Measurements from ENCODE around the gene ZNF615. TPM values are rescaled to one million over a fixed set of nuclear protein-coding genes. Genes with fewer than 3 reads are reported as not detected.
A peak's percentile ranks its signal among the peaks of the same experiment; 100 is the strongest.
"Not testable (repeated sequence)": the region's sequence is repeated elsewhere in the genome, so short reads cannot be mapped to it uniquely, and the experiment has no call there.

The ZNF615 gene
- total RNA-seq, result 19.5 TPM

DNA sequence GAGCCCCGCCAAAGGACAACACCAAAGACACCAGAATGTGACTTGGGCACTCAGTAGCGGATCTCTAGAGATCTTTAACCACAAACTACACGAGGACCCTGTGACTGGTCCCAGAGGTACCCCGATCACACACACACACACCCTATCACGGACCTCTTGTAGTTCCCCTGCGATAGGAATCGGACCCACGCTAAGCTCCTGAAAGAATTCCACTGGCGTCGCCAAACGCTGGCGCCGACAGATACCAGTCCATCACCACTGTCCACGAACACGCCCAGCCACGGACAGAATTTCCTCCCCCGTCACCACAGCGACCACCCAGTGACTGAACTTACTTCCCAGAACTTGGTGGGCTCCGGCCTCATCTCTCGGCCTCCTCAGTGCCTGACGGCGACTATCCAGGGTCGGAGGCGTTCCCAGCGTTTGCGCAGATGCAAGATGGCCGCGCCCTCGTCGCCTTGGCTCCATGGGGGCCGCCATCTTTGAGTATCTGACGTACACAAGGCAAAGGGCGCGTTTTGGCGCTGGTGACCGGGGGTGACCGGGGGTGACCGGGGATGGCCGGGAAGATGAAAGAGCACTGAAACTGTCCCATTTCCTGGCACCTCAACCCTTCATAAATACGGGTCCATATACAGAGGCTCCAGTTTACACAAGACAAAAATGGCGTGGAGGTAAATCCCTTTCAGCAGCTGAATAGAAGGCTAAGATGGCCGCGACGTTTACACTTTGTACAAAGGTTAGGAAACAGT lies at the start of gene ZNF615:
ZNF615 (minus strand) TSS at position 406 of the 752 bp plus-strand sequence. CDS start 4,500 bp downstream, outside the sequence.
- DNase-seq, result peak; percentile 97

DNA sequence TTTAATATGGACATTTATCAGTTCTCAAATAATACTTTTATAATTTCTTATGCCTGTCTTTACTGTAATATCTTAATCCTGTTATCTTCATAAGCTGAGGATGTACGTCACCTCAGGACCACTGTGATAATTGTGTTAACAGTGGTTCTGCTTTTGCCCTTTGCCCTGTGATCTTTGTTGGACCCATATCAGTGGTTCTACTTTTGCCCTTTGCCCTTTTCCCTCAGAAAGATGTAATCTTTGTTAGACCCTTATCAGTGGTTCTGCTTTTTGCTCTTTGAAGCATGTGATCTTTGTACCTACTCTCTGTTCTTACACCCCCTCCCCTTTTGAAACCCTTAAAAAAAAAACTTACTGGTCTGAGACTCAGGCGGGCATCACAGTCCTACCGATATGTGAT lies 48.5 kb upstream of the ZNF615 start:
- not testable (repeated sequence) for DNase-seq

DNA sequence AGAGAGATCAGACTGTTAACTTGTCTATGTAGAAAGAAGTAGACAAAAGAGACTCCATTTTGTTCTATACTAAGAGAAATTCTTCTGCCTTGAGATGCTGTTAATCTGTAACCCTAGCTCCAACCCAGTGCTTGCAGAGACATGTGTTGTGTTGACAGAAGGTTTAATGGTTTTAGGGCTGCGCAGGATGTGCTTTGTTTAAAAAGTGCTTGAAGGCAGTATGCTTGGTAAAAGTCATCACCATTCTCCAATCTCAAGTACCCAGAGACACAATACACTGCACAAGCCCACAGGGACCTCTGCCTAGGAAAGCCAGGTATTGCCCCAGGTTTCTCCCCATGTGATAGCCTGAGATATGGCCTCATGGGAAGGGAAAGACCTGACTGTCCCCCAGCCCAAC lies 43.7 kb upstream of the ZNF615 start:
- DNase-seq, result not testable (repeated sequence)

DNA sequence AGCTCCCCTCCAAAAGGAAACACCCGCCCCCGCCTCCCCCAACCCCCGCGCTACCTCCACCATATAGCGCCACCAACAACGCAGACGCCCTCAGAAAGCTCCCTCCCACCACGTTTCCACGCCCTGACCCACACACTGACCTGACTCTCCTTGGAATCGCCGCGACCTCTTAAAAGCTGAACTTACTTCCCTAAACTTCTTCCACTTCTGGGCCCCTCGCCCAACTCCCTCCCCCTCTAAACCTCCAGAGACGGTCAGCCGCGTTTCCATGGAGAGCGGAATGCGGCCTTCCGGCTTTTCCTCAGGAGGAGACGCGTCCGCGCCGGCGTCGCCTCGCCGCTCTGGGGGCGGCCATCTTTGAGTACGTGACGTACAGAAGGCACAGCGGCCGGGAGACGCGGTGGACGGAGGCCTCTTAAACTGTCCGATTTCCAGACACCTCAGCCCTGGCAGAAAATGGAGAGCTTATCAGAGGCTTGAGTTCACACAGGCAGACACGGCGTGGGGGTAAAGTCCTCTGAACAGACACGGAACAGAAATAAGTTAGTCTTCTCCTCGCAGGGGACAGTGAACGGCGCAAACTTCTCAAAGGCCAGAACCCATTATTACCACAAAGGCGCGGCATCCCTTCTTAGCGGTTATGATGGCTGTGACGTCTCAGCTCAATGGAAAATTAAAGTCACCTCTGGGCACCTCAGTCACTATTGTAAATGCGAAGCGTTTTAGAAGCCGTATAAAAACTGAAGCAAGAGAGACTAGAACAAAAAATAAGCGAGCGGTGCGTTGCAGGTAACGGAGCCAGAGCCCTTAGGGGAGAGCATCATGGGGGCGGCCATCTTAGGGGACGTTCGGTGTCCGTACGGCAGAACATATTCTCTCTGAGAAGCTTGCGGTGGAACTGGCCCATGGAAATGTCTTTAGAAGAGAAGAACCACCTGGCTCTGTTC lies 40.8 kb upstream of the ZNF615 start, which contains the start of gene ZNF432:
ZNF432 (minus strand) TSS at position 284 of the 947 bp plus-strand sequence. CDS start 1,970 bp downstream, outside the sequence.
- DNase-seq, result peak; percentile 98

DNA sequence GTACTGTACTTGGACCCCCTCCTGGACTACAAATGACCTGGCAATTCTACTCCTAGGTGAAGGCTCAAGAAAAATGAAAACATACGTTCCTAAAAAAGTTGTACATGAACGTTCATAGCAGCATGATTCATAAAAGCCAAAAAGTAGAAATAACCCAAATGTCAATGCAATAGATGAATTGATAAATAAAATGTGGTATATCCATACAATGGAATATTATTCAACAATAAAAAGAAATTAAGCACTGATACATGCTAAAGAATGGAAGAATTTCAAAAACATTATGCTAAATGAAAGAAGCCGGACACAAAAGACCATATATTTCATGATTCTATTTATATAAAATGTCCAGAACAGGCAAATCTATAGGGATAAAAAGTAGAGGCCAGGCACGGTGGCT lies 31.2 kb upstream of the ZNF615 start:
- DNase-seq, result no peak

DNA sequence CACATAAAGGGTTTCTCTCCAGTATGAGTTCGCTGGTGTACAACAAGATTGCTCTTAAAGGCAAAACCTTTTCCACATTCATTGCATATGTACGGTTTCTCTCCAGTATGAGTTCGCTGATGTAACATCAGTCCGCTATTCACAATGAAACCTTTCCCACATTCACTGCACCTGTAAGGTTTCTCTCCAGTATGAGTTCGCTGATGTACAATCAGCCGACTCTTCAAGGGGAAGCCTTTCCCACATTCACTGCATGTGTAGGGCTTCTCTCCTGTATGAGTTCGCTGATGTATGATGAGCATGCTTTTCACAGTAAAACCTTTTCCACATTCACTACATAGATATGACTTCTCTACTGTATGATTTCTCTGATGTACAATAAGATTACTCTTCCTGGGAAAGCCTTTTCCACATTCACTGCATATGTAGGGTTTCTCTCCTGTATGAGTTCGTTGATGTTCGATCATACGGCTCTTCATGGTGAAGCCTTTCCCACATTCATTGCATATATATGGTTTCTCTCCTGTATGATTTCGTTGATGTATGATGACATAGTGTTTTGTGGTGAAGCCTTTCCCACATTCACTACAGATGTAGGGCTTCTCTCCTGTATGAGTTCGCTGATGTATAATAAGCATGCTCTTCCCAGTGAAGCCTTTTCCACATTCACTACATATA lies 26.2 kb upstream of the ZNF615 start:
- no peak for DNase-seq

DNA sequence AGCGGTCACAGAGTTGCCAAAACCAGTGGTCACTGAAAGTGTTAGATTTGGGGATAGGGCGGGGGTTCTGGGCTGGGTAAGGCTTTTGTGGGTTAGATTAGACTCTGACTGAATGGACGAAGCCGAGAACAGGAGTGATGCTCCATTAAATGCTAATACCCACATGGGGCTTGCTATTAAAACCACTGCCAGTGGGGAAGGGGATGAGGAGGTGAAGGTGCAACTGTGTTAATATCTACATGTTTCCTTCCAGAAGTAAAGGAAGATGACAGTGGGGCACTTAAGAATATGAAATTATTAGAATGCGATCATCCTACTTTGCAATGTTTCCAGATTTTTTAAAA lies 20.7 kb upstream of the ZNF615 start:
- no peak for DNase-seq

DNA sequence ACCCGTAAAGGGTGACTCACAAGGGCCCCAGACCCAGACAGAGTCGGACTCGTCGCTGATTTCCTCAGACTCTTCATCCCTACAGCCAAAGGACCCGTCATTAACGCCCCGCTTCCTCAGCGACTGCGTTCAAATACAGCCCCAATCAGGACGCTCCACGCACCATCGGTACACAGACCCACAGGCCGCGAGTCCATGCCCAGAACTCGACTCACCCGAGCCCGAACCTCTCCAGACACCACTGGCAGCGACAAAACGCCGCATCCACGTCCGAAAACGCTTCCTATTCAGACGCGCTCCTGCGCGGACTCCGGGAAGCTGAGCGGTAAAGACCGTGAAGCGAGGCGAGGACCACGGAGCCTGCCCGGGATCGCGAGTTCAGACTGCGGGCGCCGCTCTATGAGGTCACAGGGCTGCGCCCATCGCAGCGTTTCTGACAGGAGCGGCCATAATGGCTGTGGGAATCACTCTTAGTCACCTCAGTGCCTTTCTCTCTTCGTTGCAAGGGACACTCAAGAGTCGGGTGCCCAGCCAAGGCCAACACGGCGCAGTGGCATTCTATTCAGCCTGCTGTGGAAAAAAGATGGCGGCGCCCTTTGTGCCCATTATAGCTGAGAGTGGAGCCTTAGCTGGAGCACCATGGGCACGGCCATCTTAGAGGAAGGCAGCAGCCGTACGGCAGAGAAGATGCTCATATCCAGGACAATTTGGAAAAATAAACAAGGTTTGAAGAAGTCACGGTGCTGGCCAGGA lies 20.2 kb upstream of the ZNF615 start, which contains the start of gene ZNF614:
ZNF614 (minus strand) TSS at position 353 of the 753 bp plus-strand sequence. CDS start 2,634 bp downstream, outside the sequence.
- peak; percentile 96 for DNase-seq

DNA sequence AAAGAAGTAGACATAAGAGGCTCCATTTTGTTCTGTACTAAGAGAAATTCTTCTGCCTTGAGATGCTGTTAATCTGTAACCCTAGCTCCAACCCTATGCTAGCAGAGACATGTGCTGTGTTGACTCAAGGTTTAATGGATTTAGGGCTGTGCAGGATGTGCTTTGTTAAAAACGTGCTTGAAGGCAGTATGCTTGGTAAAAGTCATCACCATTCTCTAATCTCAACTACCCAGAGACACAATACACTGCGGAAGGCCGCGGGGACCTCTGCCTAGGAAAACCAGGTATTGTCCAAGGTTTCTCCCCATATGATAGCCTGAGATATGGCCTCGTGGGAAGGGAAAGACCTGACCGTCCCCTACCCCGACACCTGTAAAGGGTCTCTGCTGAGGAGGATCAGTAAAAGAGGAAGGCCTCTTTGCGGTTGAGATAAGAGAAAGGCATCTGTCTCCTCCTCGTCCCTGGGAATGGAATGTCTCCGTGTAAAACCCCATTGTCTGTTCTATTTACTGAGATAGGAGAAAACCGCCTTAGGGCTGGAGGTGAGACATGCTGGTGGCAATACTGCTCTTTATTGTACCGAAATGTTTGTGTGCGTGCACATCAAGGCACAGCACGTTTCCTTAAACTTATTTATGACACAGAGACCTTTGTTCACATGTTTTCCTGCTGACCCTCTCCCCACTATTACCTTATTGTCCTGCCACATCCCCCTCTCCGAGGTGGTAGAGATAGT lies 18.4 kb upstream of the ZNF615 start:
- peak; percentile 15 for DNase-seq

DNA sequence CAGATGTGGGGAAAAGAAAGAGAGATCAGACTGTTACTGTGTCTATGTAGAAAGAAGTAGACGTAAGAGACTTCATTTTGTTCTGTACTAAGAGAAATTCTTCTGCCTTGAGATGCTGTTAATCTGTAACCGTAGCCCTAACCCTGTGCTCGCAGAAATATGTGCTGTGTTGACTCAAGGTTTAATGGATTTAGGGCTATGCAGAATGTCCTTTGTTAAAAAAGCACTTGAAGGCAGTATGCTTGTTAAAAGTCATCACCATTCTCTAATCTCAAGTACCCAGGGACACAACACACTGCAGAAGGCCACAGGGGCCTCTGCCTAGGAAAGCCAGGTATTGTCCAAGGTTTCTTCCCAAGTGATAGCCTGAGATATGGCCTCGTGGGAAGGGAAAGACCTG lies 16.5 kb upstream of the ZNF615 start:
- DNase-seq, result not testable (repeated sequence)

DNA sequence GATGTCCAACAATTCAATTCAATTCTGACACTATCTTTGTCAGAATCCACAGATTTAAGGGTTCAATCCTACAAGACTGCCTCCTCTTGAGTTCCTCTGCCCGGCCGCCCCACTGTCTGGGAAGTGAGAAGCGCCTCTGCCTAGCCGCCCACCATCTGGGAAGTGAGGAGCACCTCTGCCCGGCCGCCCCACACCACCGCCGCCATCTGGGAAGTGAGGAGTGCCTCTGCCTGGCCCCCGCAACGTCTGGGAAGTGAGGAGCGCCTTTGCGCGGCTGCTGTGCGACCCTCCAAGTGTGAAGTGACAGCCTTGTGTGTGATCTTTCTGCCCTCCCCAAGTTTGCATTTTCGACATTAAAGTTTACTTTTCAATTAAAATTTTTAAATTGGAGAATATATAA lies 14.2 kb upstream of the ZNF615 start:
- DNase-seq, result no peak

DNA sequence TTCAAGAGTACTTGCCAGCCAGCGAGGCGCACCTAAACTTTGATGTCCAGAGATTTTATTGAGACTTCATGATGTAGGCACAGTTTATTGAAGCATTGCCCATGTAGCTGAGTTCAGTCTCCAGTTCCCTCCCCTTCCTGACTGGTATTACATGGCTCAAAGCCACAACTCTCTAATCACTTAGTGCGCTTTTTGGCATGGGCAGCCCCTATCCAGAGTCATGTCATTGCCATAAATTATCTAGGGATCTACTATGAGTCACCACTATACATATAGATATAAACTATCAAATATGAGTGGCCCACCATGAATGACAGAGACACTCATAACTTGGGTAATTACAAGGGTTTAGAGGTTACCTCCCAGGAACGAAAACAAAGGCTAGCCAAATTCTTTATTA lies 12.5 kb upstream of the ZNF615 start:
- DNase-seq, result no peak

DNA sequence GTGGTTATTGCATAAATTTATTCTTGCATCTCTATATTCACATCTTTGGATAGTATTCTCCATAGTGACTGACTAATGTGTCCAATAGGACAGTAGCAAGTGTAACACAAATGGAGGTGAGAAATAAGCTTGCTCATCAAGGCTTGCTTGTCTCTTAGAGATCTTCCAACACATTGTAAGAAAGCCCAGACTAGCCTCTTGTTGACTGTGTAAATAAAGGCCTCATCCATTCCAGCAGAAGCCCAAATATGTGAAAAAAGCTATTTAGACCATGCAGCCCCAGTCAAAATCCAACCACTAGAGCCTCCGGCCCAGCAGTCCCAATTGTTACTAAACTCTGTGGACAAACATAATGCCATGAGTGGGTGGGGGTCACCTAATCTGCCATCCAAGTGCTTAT lies 2.7 kb upstream of the ZNF615 start:
- DNase-seq, result no peak

DNA sequence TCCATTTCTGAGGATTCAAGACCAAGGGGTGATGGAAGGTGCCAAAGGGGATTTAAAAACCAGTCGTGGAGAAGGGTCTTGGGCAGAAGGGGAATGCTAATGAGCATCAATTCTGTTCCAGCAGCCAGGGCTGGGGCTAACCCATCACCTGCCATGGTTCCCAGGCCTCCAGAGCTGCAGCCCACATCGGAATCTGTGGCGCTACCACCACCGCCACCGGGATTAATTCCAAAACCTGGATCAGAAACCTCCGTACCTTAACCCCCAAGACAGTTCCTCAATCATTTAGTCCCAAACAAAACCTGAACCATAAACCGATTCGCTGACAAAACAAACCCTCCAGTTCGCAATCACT lies 583 bp downstream of the ZNF615 start:
- DNase-seq, result no peak

DNA sequence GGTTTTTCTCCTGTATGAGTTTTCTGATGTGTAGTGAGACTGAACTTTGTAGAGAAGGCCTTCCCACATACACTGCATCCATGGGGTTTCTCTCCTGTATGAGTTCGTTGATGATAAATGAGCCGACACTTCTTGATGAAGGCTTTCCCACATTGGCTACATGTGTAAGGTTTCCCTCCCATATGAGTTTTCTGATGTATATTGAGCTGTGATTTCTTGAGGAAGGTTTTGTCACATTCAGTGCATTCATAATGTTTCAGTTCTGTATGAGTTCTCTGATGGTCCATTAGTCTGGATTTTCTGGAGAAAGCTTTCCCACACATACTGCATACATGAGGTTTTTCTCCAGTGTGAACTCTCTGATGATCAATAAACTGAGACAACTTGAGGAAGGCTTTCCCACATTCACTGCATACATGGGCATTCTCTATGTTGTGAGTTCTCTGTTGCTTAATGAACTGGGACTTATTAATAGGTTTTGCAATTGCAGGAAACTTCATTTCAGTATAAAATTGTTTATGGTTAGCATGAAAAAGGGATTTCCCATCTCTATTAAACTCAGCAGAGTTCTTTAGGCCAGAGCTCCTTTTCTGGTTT lies 13.9 kb downstream of the ZNF615 start:
- no peak for DNase-seq

DNA sequence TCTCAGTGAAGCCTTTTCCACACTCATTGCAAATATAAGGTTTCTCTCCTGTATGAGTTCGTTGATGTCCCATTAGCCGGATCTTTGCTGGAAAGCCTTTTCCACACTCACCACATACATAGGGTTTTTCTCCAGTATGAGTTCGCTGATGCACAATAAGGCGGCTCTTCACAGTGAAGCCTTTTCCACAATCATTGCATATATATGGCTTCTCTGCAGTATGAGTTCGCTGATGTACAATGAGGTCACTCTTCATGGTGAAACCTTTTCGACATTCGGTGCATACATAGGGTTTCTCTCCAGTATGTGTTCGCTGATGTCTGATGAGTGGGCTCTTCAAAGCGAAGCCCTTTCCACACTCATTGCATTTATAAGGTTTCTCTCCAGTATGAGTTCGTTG lies 14.6 kb downstream of the ZNF615 start:
- DNase-seq, result no peak

DNA sequence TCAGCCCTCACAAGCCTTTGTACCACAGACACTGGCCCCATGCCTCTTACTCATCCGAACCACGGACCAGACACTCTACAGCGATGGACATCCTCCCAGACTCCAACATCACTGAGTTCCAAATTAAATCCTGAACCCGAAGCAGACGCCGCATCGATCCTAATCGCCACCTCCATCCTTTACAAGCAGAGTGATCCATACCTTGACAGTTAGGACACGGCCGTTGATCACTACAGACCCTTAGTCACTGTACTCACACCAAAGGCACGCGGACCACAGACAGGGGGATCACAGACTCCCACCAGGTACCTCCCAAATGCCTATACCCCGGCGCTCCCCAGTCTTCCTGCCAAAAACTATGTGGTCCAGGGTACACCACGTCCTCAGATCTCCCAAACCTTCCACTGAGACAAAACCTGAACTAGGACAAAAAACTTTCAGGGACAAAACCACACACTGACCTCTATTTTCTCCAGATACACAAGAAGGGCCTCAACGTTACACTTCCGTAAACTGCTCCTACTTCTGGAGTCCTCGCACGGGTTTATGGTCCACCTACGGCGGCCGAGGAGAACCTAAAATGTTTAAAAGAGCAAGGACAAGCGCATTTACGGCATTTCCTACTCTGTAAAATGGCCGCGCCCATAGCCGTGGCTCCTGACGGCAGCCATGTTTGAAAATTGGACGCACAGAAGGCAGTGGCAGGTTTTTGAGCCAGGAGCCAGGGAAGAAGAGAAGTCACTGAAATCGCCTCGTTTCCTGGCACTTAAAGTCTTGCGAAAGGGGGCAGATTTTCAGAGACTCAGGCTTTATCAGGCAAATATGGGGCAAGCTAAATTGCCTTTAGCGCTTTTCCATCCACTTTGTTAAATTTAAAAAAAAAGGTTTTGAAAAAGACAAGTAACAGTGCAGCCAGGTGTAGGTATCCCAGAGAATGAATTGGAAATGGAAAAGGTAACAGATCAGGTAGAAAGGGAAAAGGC lies 21.4 kb downstream of the ZNF615 start, which contains the start of gene ZNF350:
ZNF350 (minus strand) TSS at position 532 of the 983 bp plus-strand sequence. CDS start 12,480 bp downstream, outside the sequence.
- DNase-seq, result peak; percentile 98

DNA sequence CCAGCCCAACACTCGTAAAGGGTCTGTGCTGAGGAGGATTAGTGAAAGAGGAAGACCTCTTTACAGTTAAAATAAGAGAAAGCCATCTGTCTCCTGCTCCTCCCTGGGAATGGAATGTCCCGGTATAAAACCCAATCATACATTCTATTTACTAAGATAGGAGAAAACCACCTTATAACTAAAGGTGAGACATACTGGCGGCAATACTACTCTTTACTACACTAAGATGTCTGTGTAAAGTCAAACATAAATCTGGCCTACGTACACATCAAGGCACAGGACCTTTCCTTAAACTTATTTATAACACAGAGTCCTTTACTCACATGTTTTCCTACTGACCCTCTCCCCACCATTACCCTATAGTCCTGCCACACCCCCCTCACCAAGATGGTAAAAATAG lies 24.6 kb downstream of the ZNF615 start:
- DNase-seq, result no peak

DNA sequence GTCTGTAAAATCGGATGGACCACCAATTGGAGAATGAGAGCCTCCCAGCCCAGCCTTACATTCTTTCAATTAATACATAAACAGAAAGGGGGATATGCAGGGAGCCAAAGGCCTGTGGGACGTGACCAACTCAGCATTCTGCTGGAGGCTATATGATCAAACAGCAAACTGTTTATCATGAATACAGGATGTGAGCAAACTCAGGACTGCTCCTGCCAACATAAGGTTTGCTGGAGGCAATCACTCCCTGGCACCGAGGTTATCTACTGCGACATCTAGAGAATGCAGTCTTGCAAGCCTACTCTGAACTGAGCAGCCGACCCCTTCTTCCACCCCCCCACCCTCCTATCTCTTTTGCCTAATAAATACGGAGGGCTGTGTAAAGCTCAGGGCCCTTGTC lies 27.1 kb downstream of the ZNF615 start:
- not testable (repeated sequence) for DNase-seq

All from tongue (tissue), 2 donors.